ENCODE results near the gene OLIG1.

GRCh38 chr21:33114276-33114675, 44.3 kb downstream of the OLIG1 start:
- TF ChIP-seq CTCF (IDR thresholded peaks at IDR 0.05): no peak
- TF ChIP-seq POLR2A (IDR thresholded peaks at IDR 0.05): no peak
- no peak for TF ChIP-seq EP300 (IDR thresholded peaks at IDR 0.05)

All from tibial nerve (tissue), 4 donors.